Measurements from ENCODE around the gene CUL2. TPM values are rescaled to one million over a fixed set of nuclear protein-coding genes. Genes with fewer than 3 reads are reported as not detected.
"Not testable (repeated sequence)": the region's sequence is repeated elsewhere in the genome, so short reads cannot be mapped to it uniquely, and the experiment has no call there.

Gene CUL2
- polyA plus RNA-seq, 2 donors = 5.3 to 11.3 TPM

DNA sequence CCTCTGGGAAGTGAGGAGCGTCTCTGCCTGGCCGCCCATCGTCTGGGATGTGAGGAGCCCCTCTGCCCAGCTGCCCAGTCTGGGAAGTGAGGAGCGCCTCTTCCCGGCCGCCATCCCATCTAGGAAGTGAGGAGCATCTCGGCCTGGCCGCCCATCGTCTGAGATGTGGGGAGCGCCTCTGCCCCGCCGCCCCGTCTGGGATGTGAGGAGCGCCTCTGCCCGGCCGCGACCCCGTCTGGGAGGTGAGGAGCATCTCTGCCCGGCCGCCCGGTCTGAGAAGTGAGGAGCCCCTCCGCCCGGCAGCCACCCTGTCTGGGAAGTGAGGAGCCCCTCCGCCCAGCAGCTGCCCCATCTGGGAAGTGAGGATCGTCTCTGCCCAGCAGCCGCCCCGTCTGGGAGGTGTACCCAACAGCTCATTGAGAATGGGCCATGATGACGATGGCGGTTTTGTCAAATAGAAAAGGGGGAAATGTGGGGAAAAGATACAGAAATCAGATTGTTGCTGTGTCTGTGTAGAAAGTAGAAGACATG lies 113.7 kb downstream of the CUL2 start:
- H3K4me3 ChIP-seq (ENCODE audit: low read depth in 1 of 2, low read length in 2 of 2); H3K27me3 ChIP-seq (ENCODE audit: control insufficient read depth in 1 of 2, insufficient read depth in 2 of 2, low read length in 2 of 2); H3K27ac ChIP-seq (ENCODE audit: low read depth in 2 of 2, low read length in 1 of 2); H3K4me1 ChIP-seq (ENCODE audit: control insufficient read depth in 2 of 2, insufficient read depth in 2 of 2, low read length in 1 of 2); H3K9me3 ChIP-seq (ENCODE audit: control insufficient read depth in 2 of 2, insufficient read depth in 1 of 2, low read depth in 1 of 2, low read length in 1 of 2); H3K36me3 ChIP-seq (ENCODE audit: control insufficient read depth in 2 of 2, insufficient read depth in 2 of 2, low read length in 1 of 2): not testable (repeated sequence)
- whole genome bisulfite sequencing, 2 donors = 96 to 98% methylated on average over 27 to 29 of the region's 29 CpGs

DNA sequence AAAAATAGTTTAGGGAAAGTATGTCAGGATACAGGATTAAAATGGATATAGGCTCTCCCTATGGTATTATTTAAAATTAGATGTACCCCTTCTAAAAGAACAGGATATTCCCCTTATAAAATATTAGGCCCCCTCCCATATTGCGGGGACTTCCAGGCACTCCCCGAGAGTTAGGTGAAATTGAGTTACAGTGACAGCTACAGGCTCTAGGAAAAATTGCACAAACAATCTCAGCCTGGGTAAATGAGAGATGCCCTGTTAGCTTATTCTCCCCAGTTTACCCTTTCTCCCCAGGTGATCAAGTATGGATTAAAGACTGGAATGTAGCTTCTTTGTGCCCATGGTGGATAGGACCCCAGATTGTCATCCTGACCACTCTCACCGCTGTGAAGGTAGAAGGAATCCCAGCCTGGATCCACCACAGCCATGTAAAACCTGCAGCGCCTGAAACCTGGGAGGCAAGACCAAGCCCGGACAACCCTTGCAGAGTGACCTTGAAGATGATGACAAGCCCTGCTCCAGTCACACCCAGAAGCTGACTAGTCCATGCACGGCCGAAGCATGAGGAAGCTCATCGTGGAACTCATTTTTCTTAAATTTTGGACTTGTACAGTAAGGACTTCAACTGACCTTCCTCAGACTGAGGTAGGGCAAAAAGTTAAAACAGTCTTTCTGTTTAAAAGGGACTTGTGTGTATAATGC lies 115.6 kb downstream of the CUL2 start:
- 62 to 76% methylated on average over 8 of the region's 8 CpGs for WGBS, 2 donors
- not testable (repeated sequence) for H3K9me3 ChIP-seq (ENCODE audit: control insufficient read depth in 2 of 2, insufficient read depth in 1 of 2, low read depth in 1 of 2, low read length in 1 of 2); H3K4me1 ChIP-seq (ENCODE audit: control insufficient read depth in 2 of 2, insufficient read depth in 2 of 2, low read length in 1 of 2); H3K27me3 ChIP-seq (ENCODE audit: control insufficient read depth in 1 of 2, insufficient read depth in 2 of 2, low read length in 2 of 2); H3K36me3 ChIP-seq (ENCODE audit: control insufficient read depth in 2 of 2, insufficient read depth in 2 of 2, low read length in 1 of 2)
- Histone ChIP-seq H3K4me3 (ENCODE audit: low read depth in 1 of 2, low read length in 2 of 2) (peak overlapping the region; percentile 29 to 41), H3K27ac (ENCODE audit: low read depth in 2 of 2, low read length in 1 of 2) (peak overlapping the region; percentile 86 to 91)

DNA sequence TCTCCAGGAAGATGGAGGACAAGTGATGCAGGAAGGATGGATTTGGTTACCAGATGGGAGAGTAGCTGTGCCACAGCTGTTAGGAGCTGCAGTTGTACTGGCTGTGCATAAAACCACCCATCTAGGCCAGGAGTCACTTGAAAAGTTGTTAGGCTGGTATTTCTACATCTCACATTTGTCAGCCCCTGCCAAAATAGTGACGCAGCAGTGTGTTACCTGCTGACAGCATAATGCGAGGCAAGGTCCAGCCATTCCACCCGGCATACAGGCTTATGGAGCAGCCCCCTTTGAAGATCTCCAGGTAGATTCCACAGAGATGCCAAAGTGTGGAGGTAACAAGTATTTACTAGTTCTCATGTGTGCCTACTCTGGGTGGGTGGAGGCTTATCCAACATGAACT lies 116.4 kb downstream of the CUL2 start:
- Histone ChIP-seq H3K27ac (ENCODE audit: low read depth in 2 of 2, low read length in 1 of 2) (peak overlapping the region; percentile 86 to 91), H3K4me3 (ENCODE audit: low read depth in 1 of 2, low read length in 2 of 2) (peak overlapping the region; percentile 29 to 41)
- H3K4me1 ChIP-seq (ENCODE audit: control insufficient read depth in 2 of 2, insufficient read depth in 2 of 2, low read length in 1 of 2); H3K9me3 ChIP-seq (ENCODE audit: control insufficient read depth in 2 of 2, insufficient read depth in 1 of 2, low read depth in 1 of 2, low read length in 1 of 2); H3K27me3 ChIP-seq (ENCODE audit: control insufficient read depth in 1 of 2, insufficient read depth in 2 of 2, low read length in 2 of 2); H3K36me3 ChIP-seq (ENCODE audit: control insufficient read depth in 2 of 2, insufficient read depth in 2 of 2, low read length in 1 of 2): not testable (repeated sequence)
- WGBS, 2 donors = 40 to 58% methylated on average over 3 of the region's 3 CpGs

DNA sequence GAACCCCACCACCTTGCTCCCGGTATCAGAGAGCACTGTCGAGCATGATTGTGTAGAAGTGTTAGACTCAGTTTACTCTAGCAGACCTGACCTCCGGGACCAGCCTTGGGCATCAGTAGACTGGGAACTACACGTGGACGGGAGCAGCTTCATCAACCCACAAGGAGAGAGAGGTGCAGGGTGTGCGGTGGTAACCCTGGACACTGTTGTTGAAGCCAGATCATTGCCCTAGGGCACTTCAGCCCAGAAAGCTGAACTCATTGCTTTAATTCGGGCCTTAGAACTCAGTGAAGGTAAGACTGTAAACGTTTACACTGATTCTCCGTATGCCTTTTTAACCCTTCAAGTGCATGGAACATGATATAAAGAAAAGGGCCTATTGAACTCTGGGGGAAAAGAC lies 117.0 kb downstream of the CUL2 start:
- H3K36me3 ChIP-seq (ENCODE audit: control insufficient read depth in 2 of 2, insufficient read depth in 2 of 2, low read length in 1 of 2); H3K4me1 ChIP-seq (ENCODE audit: control insufficient read depth in 2 of 2, insufficient read depth in 2 of 2, low read length in 1 of 2); H3K9me3 ChIP-seq (ENCODE audit: control insufficient read depth in 2 of 2, insufficient read depth in 1 of 2, low read depth in 1 of 2, low read length in 1 of 2); H3K27me3 ChIP-seq (ENCODE audit: control insufficient read depth in 1 of 2, insufficient read depth in 2 of 2, low read length in 2 of 2); H3K4me3 ChIP-seq (ENCODE audit: low read depth in 1 of 2, low read length in 2 of 2): not testable (repeated sequence)
- H3K27ac ChIP-seq (ENCODE audit: low read depth in 2 of 2, low read length in 1 of 2) = peak overlapping the region in 1 of 2 donors; percentile 42
- WGBS, 2 donors = 64 to 65% methylated on average over 9 of the region's 9 CpGs

DNA sequence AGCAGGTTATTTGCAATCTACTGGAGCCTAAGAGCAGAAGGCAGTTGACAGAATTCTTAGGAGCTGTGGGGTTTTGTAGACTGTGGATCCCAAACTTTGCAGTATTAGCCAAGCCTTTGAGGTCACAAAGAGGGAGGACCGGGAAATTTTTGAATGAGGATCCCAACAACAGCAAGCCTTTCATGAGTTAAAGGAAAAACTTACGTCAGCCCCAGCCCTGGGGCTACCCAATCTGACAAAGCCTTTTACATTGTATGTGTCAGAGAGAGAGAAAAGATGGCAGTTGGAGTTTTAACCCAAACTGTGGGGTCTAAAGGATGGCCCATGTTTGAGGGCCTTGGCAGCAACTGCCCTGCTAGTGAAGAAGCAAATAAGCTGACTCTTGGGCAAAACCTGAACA lies 117.5 kb downstream of the CUL2 start:
- H3K9me3 ChIP-seq (ENCODE audit: control insufficient read depth in 2 of 2, insufficient read depth in 1 of 2, low read depth in 1 of 2, low read length in 1 of 2) = not testable (repeated sequence)
- peak overlapping the region in 1 of 2 donors; percentile 26 for H3K27ac ChIP-seq (ENCODE audit: low read depth in 2 of 2, low read length in 1 of 2)
- 52 to 63% methylated on average over 2 of the region's 2 CpGs for WGBS, 2 donors

DNA sequence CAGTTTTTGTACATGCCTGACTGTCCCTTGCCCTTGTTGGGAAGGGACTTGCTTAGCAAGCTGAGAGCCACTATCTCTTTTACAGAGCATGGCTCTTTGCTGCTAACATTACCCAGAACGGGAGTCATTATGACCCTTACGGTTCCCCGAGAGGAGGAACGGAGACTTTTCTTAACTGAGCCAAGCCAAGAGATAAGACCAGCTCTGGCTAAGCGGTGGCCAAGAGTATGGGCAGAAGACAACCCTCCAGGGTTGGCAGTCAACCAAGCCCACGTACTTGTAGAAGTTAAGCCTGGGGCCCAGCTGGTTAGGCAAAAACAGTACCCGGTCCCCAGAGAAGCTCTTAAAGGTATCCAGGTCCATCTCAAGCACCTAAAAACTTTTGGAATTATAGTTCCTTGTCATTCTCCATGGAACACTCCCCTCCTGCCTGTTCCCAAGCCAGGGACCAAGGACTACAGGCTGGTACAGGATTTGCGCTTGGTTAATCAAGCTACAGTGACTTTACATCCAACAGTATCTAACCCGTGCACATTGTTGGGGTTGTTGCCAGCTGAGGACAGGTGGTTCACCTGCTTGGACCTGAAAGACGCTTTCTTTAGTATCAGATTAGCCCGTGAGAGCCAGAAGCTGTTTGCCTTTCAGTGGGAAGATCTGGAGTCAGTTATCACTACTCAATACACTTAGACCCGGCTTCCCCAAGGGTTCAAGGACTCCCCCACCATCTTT lies 118.4 kb downstream of the CUL2 start:
- not testable (repeated sequence) for H3K4me3 ChIP-seq (ENCODE audit: low read depth in 1 of 2, low read length in 2 of 2); H3K36me3 ChIP-seq (ENCODE audit: control insufficient read depth in 2 of 2, insufficient read depth in 2 of 2, low read length in 1 of 2); H3K4me1 ChIP-seq (ENCODE audit: control insufficient read depth in 2 of 2, insufficient read depth in 2 of 2, low read length in 1 of 2); H3K9me3 ChIP-seq (ENCODE audit: control insufficient read depth in 2 of 2, insufficient read depth in 1 of 2, low read depth in 1 of 2, low read length in 1 of 2); H3K27me3 ChIP-seq (ENCODE audit: control insufficient read depth in 1 of 2, insufficient read depth in 2 of 2, low read length in 2 of 2)
- H3K27ac ChIP-seq (ENCODE audit: low read depth in 2 of 2, low read length in 1 of 2) = peak overlapping the region in 1 of 2 donors; percentile 22
- WGBS, 2 donors = 63 to 67% methylated on average over 12 of the region's 12 CpGs

More for the DNA sequence above, 117.5 kb downstream of the CUL2 start:
- not testable (repeated sequence) for H3K4me1 ChIP-seq (ENCODE audit: control insufficient read depth in 2 of 2, insufficient read depth in 2 of 2, low read length in 1 of 2); H3K36me3 ChIP-seq (ENCODE audit: control insufficient read depth in 2 of 2, insufficient read depth in 2 of 2, low read length in 1 of 2); H3K4me3 ChIP-seq (ENCODE audit: low read depth in 1 of 2, low read length in 2 of 2); H3K27me3 ChIP-seq (ENCODE audit: control insufficient read depth in 1 of 2, insufficient read depth in 2 of 2, low read length in 2 of 2)

DNA sequence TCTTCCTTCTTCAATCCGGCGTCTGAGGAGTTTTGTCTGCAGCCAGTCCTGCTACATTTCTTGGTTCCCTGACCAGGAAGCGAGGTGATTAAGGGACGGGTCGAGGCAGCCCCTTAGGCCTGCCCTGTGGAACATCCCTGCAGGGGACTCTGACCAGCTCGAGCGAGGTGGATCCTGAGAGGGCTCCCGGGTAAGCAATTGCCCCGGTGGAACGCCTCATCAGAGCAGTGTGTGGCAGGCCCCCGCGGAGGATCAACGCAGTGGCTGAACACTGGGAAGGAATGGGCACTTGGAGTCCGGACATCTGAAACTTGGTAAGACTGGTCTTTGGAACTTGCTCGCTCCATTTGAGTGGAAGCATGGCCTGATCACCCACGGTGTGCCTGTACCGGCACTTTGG lies 121.0 kb downstream of the CUL2 start:
- Histone ChIP-seq H3K4me3 (ENCODE audit: low read depth in 1 of 2, low read length in 2 of 2) (no peak overlapping the region), H3K36me3 (ENCODE audit: control insufficient read depth in 2 of 2, insufficient read depth in 2 of 2, low read length in 1 of 2) (no peaks in the 10 kb centered on the region), H3K27me3 (ENCODE audit: control insufficient read depth in 1 of 2, insufficient read depth in 2 of 2, low read length in 2 of 2) (no peaks in the 10 kb centered on the region), H3K9me3 (ENCODE audit: control insufficient read depth in 2 of 2, insufficient read depth in 1 of 2, low read depth in 1 of 2, low read length in 1 of 2) (no peaks in the 10 kb centered on the region), H3K4me1 (ENCODE audit: control insufficient read depth in 2 of 2, insufficient read depth in 2 of 2, low read length in 1 of 2) (peaks cover 0 to 10% of the 10 kb centered on the region in 2 donors), H3K27ac (ENCODE audit: low read depth in 2 of 2, low read length in 1 of 2) (peak overlapping the region in 1 of 2 donors; percentile 9)
- 92 to 94% methylated on average over 17 of the region's 17 CpGs for WGBS, 2 donors

DNA sequence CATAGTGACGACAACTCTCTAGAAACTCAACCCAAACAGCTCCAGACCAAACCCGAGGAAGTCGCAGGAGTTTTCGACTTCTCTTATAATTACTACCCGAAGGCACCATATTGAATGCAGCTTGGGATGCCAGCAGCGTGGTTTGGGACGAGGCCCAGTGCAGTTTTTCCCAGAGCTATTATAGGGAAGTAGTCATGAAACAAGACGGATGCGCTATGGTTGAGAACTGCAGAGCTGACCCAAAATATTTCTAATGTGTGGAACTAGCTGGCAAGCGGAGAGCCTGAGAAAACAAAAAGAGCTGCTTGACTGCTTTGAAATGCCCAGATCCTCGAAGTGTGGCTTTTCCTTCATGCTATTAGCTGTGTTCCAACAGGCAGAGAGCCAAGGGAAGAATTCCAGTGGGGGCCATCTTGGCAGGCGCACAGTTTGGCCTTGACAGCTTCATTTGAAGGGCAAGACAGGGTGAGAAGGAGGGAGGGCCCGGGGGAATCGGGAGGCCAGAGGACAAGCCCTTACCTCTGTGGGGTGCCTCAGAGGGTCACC lies 122.7 kb downstream of the CUL2 start:
- WGBS, 2 donors = 28 to 42% methylated on average over 14 of the region's 14 CpGs
- Histone ChIP-seq H3K36me3 (ENCODE audit: control insufficient read depth in 2 of 2, insufficient read depth in 2 of 2, low read length in 1 of 2) (no peaks in the 10 kb centered on the region), H3K4me3 (ENCODE audit: low read depth in 1 of 2, low read length in 2 of 2) (no peak overlapping the region), H3K9me3 (ENCODE audit: control insufficient read depth in 2 of 2, insufficient read depth in 1 of 2, low read depth in 1 of 2, low read length in 1 of 2) (no peaks in the 10 kb centered on the region), H3K4me1 (ENCODE audit: control insufficient read depth in 2 of 2, insufficient read depth in 2 of 2, low read length in 1 of 2) (peaks cover 0 to 7% of the 10 kb centered on the region in 2 donors), H3K27me3 (ENCODE audit: control insufficient read depth in 1 of 2, insufficient read depth in 2 of 2, low read length in 2 of 2) (no peaks in the 10 kb centered on the region), H3K27ac (ENCODE audit: low read depth in 2 of 2, low read length in 1 of 2) (peak overlapping the region; percentile 14 to 69)

DNA sequence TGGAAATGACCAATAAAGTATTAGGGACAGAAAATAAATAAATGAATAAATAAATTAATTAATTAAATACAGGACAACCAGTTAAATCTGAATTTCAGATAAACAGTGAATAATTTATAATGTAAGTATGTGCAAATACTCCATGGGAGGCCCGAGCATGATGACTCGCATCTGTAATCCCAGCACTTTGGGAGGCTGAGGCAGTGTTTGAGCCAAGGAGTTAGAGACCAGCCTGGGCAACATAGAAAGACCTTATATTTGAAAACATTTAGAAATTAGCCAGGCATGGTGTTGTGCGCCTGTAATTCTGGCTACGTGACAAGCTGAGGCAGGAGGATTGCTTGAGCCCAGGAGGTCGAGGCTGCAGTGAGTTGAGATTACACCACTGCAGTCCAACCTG lies 123.7 kb downstream of the CUL2 start:
- Histone ChIP-seq H3K27me3 (ENCODE audit: control insufficient read depth in 1 of 2, insufficient read depth in 2 of 2, low read length in 2 of 2) (no peaks in the 10 kb centered on the region), H3K4me1 (ENCODE audit: control insufficient read depth in 2 of 2, insufficient read depth in 2 of 2, low read length in 1 of 2) (peaks cover 0 to under 1% of the 10 kb centered on the region in 2 donors), H3K4me3 (ENCODE audit: low read depth in 1 of 2, low read length in 2 of 2) (no peak overlapping the region), H3K36me3 (ENCODE audit: control insufficient read depth in 2 of 2, insufficient read depth in 2 of 2, low read length in 1 of 2) (no peaks in the 10 kb centered on the region), H3K27ac (ENCODE audit: low read depth in 2 of 2, low read length in 1 of 2) (no peak overlapping the region), H3K9me3 (ENCODE audit: control insufficient read depth in 2 of 2, insufficient read depth in 1 of 2, low read depth in 1 of 2, low read length in 1 of 2) (no peaks in the 10 kb centered on the region)
- WGBS, 2 donors = 68 to 74% methylated on average over 5 of the region's 5 CpGs

All from esophagus (tissue), 2 donors.